GM10847 (cell line): ENCODE results near the gene IGSF22.

ENCODE experiments used
- POLR2A ChIP-seq: IDR thresholded peaks from 2 replicates; pipeline ENCODE4 v1.6.1; 2011; ENCODE audit not compliant: insufficient read length; ENCODE audit errors: extremely low read depth

Gene IGSF22

GRCh38 chr11:18754308-18754707 lies 28.3 kb upstream of the IGSF22 start:
- no peak for TF ChIP-seq POLR2A

DNA sequence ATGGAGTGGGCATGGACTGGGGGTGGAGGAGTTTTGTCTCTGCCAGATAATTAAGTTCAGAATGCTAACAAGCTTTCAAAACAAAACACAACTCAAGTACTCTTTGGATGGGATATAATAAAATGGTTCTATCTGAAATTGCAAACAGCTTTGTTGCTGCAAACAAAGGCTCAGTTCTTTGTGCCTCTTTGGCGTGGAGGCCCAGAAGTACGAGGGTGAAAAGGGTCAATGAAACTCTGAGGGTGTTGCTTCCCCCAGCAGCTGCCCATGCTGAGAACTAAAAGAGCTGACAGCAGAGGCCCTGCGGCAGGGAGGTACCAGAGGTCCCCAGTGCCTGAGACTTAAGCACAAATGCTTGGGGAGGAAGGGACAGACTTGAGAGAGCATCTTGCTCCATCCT lies 26.5 kb upstream of the IGSF22 start:
- TF ChIP-seq POLR2A, result no peak

- TF ChIP-seq POLR2A, result no peak
These were observed 25.0 kb upstream of the IGSF22 start for GRCh38 chr11:18750944-18751343.

DNA sequence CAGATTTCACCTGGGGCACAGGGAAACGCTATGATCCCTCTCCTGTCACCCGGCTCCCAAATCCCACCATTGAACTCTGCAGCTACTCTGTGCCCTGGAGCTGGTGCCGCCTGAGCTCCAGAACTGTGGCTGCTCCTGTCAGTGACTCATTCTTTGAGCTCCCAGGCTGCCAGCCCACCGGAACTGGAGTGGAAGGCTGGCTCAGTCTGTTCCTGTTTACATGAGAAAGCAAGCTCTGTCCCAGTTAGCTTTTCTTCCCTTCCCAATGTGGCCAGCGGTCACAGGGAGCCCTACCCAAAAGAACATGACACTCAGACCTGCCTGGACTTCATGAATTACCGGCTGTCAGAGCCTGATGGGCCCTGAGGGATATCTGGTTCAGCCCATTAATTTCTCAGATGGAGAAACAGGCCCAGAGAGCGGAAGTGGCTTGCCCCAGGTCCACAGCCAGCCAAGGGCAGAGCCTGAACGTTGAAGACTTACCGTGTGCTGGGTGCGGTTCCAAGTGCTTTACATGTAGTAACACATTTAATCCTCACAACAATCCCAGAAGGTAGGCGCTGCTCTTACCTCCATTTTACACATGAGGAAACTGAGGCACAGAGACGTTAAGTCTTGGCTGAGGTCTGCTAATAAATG lies 23.8 kb upstream of the IGSF22 start:
- TF ChIP-seq POLR2A, result no peak

DNA sequence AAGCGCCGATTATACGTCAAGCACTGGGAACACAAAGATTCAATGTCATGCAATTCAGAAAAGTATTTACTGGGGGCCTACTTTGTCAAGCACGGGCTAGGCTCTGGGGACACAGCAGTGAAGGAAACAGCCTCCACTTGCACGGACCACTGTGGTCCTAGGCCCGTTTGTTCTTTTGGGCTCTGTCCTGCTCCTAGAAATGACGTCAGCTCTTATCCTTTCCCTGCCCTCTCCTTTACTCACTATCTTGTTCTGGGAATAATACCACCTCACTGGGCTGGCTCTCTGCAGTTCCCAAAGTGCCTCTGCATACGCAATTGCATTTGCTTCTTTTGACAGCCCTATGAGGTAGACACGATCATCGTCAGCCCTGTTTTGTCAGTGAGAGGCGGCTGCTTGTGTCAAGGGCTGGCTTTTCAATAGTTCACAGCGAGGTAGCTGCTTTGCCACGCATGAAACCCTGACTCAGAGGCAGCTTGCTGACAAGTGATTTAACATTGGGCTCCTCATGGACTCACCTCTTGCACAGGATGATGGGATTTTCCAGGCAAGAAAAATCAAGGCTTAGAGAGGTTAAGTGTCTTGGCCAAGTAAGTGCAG lies 22.9 kb upstream of the IGSF22 start:
- TF ChIP-seq POLR2A, result no peak

DNA sequence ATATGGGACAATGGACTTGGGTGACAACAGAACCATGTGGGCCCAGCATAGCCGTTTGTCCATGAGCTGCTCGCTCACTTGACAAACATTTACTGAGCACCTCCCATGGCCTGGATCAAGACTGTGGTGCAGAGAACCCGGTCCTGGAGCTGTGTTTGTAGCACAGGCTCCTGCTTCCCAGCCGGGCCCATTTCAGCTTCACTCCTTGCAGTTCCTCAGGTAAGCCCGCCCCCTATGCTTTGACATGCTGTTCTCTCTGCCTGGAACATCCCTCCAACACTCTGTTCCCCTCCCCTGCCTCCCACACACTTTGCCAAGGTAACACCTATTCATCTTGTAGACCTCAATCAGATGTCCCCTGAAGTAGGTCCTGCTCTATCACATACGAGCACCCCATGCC lies 19.3 kb upstream of the IGSF22 start:
- no peak for TF ChIP-seq POLR2A

GRCh38 chr11:18743900-18744514 lies 18.0 kb upstream of the IGSF22 start:
- no peak for TF ChIP-seq POLR2A

DNA sequence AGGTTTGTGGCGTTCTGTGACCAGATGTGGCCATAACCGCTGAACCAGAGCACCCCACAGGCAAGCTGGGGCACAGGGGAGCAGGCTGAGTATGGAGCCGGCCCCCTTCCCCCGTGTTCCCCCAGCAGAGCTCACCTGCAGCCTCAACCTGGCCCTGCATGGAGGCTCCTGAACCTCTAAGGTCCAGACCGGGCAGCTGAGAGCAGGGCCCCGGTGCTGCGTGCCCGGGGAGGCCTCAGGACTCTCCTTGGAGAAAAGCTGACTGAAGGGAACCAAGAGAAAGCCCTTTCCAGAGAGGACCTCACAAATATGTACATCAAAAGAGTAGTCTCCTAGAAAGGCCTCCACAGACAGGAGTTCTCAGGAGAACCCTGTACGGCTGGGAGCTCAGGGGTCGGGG lies 17.4 kb upstream of the IGSF22 start:
- TF ChIP-seq POLR2A, result no peak

DNA sequence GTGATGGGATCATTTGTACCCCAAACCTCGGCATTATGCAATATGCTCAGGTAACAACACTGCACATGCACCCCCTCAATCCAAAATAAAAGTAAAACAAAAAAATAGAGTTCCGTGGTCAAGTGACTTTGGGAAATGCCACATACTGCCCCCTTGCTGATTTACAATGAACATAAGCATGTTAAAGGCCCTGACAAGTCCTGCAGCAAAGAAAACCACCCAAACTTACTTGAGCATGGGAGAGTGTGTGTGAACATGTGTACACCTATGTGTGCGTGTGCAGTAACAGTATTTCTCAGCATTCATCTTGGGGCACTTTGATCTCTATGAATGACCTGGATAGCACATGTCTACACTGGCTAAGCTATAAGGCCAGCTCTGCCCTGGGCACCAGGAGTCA lies 15.8 kb upstream of the IGSF22 start:
- TF ChIP-seq POLR2A, result no peak

DNA sequence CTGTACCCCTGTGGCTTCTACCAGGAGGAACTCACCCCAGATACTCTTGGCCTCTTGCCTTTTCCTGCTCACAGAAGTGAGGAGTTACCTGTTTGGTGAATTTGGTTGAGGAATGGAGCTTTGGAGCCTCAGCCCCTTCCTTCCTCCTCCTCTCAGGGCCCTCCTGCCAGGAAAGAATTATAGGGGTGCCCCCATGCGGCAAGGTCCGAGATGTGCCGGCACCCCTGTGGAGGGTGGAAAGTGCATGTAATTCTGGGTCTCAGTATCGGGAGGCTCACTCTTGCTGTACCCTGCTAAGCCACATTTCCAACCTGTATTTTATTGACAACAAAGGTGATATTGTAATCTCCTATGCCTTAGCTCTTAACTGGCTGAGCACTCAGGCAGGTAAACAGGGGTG lies 13.7 kb upstream of the IGSF22 start:
- TF ChIP-seq POLR2A, result no peak

DNA sequence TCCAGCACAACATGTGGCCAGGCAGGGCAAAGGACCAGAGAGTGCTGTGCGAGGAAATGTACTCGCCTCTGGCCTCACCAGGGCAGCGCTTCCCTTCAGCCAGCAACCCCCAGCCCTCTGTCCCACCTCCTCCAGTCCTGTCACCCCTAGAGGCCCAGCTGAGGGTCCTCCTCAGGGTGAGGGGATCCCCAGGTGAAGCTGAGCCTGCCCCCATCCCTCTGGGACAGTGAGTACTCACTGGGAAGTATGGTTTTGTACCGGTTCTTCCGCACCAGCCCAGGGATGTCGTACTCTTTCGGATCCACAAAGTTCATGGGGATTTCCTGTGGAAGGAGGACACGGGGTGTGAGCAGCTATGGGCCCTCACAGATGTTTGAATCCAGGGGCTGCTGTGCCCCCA lies 11.7 kb upstream of the IGSF22 start:
- TF ChIP-seq POLR2A, result no peak

DNA sequence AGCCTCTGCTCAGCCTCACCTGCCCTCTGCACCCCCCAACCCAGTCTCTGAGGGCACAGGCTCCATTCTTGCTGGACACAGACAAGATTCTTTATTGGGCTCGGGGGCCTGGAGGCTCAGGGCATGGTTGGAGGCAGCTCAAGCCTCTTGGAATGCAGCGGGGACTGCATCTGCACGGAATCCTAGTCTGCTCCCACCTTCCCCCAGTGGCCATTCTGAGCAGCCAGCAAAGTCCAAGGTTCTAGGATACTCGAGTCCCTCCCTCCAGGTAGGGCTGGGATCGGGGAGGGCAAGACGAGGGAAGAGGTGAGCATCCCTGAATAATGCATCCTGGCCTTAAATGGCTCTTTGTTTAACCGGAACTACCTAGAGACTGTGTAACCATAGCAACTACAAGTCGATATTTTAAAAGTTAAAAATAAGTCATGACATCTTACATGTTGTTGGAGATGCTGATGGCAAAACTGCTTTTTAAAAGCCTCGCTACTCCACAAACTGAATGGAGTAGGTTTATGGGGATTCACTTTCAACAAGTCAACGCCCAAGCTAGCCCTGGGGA lies 10.7 kb upstream of the IGSF22 start:
- TF ChIP-seq POLR2A, result no peak

DNA sequence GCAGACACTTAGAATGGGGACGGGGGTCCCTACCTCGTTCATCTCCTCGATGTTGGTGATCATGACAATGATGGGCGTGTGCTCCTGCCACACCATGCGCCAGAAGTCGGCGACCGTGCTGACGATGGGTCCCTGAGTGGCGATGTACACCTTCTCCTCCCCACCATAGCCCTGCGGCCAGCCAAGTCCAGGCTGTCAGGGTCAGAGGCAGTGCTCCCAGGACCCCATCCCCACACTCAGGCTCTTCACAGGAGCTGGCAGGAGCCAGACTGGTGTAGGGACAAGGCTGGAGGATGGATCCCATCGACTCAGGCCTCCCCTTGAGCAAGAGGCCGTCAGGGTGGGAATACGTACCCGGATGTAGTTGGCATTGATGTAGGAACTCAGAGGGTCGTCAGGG lies 7.2 kb upstream of the IGSF22 start:
- no peak for TF ChIP-seq POLR2A

DNA sequence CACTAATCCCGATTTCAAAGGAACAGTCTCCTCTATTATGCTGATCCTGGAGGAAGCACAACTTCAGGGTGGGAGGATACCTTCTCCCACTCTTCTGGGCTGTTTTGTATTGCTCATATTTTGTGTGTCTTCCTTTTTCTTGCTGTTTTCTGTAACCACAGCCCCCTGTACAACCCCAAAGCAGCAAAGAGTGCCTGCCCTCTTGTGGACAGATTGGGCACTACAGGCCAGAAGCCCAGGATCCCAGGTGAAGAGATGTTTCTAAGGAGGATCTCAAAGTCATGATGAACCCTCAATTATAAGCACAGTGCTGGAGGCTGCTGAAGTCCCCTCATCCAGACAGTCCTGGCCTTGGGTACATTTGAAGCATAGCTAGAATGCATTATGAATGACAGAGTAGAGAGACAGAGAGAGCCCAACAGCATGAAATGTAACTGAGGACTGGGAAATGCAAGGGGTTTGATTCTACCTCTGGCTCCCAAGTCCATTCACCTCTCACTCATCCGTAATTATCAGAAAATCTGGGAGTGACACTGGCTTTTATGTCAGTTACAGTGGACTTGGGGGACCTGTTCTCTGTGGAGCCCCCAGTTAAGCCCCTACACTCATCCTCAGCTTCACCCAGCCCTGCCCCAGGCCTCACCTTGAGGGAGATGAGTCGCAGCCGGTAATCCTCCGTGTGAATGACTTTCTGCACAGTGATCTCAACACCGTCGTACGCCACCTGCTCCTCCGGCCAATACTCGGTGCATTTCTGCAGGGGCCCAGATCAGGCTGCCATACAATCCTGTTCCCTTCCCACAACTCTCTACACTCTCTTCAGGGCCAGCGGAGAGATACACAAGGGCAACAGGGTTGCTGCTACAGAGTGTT lies 6.2 kb upstream of the IGSF22 start:
- no peak for TF ChIP-seq POLR2A

- TF ChIP-seq POLR2A, result no peak
These were observed 5.5 kb upstream of the IGSF22 start for GRCh38 chr11:18731441-18731840.

GRCh38 chr11:18730020-18730419 lies 4.0 kb upstream of the IGSF22 start:
- TF ChIP-seq POLR2A, result no peak

GRCh38 chr11:18729426-18729825 lies 3.4 kb upstream of the IGSF22 start:
- TF ChIP-seq POLR2A, result no peak
